ENCODE data around the gene WDR4.
A peak's percentile ranks its signal among the peaks of the same experiment; 100 is the strongest.
"Not testable (repeated sequence)": the region's sequence is repeated elsewhere in the genome, so short reads cannot be mapped to it uniquely, and the experiment has no call there.

The WDR4 gene

DNA sequence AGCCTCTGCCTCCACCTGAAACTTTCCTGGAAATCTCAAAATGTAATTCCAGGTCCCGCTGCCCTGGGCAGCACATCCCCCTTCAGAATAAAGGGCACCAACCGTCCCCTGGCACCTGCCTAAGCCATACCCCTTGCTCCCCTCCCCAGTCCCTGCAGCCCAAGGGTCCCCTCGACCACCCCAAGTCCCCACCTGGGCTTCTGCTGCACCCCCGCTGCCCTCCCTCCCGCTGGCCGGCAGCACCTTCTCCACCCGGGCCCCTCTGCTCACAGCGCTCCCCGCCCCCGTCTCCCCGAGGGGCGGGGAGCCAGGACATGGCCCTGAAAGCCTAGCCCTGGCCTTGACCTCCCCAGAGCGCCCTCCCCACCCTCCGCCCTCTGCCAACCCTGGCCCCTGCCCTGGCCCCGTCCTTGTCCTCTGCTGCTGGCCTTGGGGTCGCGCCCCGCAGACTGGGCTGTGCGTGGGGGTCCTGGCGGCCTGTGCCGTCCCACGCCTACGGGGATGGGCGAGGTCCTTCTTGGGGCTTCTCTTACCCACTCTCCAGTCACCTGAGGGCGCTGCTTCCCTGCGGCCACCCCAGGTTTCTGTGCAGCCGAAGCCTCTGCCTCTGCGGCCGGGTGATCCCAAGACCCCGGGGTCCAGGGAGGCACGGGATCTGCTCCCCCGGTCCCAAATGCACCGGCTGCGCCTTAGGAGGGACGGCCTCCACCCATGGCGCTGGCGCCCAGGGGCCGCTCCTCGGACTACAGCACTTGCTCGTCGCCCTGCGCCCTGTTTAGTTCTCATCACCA is 41.7 kb downstream of the WDR4 start:
- DNase-seq = no peak

- DNase-seq = no peak
Measured at GRCh38 chr21:42836767-42837301, 42.5 kb downstream of the WDR4 start.

GRCh38 chr21:42836402-42836666 is 43.0 kb downstream of the WDR4 start:
- no peak for DNase-seq

DNA sequence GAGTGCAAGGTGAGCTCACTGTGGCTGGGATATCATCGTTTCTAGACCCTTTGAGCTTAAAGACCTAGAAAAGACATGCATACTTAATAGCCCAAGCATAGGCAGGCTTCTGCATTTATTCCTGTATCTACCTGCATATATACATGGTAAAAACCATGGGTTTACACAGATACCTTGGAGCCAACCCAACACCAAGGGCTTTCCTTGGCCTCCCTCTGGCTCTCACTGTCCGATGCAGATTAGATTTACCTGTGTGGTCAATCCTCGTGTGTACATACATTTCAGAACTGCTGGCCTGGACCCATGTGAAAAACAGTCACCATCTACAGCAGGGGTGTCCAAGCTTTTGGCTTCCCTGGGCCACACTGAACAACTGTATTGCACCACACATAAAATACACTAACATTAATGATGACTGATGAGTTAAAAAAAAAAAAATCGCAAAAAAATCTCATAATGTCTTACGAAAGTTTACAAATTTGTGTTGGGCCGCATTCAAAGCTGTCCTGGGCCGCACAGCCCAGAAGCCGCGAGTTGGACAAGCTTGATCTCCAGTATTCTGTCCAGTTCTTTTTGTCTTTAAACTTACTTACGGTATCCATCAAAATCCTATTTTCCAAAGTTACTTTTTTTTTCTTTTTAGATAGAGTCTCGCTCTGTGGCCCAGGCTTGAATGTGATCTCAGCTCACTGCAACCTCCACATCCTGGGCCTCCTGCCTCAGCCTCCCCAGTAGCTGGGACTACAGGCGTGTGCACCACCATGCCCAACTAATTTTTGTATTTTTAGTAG is 43.5 kb downstream of the WDR4 start:
- DNase-seq = no peak

- DNase-seq = no peak
Measured at GRCh38 chr21:42835211-42835610, 44.1 kb downstream of the WDR4 start.

DNA sequence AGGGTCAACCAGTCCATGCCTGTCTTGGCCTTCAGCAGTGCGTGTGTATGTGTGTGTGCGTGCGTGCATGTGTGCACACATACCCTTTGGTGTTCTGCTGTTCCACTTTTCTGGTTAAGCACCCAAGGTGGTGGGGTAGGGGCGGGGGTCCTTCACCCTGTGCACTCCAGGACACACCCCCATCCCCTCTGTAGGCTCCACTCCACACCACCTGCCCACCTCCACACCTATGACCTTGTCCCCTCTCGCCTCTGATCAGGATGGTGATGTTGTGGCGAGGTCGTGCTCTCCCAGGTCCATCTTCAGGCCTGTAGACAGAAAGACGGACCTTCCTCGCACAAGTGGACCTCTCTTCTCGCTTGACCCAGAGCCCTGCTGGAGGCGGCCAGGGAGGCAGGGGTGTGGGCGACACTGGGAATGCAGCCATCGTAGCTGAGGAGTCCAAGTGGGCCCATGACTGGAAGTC is 44.6 kb downstream of the WDR4 start:
- no peak for DNase-seq

GRCh38 chr21:42833859-42834725 is 45.2 kb downstream of the WDR4 start:
- DNase-seq = no peak

- peak; percentile 50 to 56 for DNase-seq
Measured at GRCh38 chr21:42833439-42833815, 45.9 kb downstream of the WDR4 start.

DNA sequence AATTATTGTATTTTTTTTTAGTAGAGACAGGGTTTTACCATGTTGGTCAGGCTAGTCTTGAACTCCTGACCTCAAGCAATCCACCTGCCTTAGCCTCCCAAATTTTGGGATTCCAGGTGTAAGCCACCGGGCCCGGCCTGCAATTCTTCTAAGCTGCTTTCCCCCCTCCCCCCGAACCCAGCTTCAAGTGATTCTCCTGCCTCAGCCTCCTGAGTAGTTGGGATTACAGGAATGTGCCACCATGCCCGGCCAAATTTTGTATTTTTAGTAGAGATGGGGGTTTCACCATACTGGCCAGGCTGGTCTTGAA is 47.1 kb downstream of the WDR4 start:
- not testable (repeated sequence) for DNase-seq

- no peak for DNase-seq
Measured at GRCh38 chr21:42830456-42831455, 48.6 kb downstream of the WDR4 start.

- no peak for DNase-seq
Measured at GRCh38 chr21:42829954-42830353, 49.4 kb downstream of the WDR4 start.

DNA sequence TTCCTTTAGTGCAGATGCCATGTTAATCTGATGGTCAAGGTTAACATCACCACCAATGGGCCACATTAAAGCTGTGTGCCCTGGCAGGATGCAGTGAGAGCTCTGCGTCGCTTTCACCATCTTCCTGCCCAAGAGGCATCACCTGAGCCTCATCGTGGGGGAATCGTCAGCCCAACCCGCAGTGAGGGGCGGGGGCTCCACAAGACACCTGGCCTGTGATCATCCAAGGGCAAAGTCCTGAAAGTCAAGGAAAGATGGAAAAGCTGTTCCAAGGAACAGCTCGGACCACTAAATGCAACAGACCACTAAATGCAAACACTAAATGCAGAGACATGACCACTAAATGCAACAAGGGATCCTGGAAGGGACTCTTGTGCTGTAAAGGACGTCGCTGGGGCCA is 49.9 kb downstream of the WDR4 start:
- DNase-seq = no peak

- no peak for DNase-seq
Measured at GRCh38 chr21:42827588-42827987, 51.8 kb downstream of the WDR4 start.

- DNase-seq = no peak
Measured at GRCh38 chr21:42820616-42821465, 58.5 kb downstream of the WDR4 start.

DNA sequence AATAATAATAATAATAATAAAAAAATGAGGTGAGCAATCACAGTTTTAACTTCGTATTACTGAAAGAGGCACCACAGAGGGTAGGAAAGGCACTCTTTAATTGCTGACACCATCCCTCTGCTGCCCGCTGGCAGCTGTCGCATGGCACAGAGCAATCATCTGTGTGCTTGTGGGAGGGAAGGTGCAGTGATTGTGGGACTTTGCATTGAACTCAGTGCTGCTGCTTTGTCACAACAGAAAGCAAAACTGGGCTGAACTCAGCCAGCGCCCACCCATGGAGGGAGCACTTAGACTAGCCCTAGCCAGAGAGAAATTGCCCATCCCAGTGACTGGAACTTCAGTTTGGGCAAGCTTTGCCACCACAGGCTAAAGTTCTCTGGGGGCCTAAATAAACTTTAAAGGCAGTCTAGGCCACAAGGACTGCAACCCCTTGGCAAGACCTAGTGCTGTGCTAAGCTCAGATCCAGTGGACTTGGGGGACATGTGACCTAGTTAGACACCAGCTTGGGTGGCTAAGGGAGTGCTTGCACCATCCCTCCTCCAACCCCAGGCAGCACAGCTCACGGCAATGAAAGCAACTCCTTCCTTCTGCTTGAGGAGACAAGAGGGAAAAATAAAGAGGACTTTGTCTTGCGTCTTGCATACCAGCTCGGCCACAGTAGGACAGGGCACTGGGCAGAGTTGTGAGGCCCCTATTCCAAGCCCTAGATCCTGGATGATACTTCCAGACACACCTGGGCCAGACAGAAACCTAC is 59.3 kb downstream of the WDR4 start:
- no peak for DNase-seq

DNA sequence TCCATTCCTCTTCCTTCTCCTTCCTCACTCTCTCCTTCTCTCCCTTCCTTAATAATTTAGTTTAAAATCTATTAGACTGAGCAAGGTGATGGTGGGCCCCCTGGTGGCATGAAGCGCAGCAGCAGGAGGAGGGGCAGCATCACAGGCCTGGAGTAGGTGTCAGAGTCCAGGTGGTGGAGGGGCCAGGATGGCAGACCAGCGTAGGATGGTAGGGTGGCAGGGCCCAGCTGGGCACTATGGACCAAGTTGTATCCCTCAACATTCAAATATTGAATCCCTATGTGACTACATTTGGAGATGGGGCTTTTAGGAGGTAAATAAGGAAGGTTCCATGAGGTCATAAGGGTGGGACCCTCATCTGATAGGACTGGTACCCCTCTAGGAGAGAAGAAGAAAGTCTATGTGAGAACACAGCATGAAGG is 61.0 kb downstream of the WDR4 start:
- peak; percentile 58 to 69 for DNase-seq

DNA sequence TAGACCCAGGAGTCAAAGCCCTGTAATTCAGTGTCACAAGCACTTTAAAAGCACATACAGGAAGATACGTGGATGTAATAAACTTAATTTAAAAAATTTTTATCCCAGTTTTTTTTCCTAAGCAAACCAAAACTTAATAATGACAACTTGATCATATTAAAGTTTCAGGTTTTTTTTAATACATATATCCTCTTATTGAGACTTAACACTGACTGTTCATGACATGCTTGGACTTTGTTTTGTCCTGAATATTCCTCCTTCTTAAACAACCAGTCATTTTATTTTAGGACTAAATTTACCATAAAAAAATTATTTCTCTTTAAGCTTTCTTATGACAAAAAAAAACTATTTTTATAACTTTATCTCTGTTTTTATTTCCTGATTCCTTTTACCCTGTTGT is 64.1 kb downstream of the WDR4 start:
- DNase-seq = no peak

- DNase-seq = not testable (repeated sequence)
Measured at GRCh38 chr21:42812528-42813241, 66.7 kb downstream of the WDR4 start.

- DNase-seq = no peak
Measured at GRCh38 chr21:42811960-42812359, 67.4 kb downstream of the WDR4 start.
